H1 (cell line): Measurements from ENCODE around the gene ADGRF1. TPM values are rescaled to one million over a fixed set of nuclear protein-coding genes. Genes with fewer than 3 reads are reported as not detected.

Experiments used
- ATF3 ChIP-seq: IDR thresholded peaks from 2 replicates; pipeline ENCODE4 v1.6.1; 2011; ENCODE audit warnings: low read depth, mild to moderate bottlenecking, low read length; ENCODE audit not compliant: insufficient read depth
- BACH1 ChIP-seq: IDR thresholded peaks from 2 replicates; pipeline ENCODE4 v1.6.1; 2012; ENCODE audit warnings: low read length, improper control_type of control experiment
- CHD1 ChIP-seq: IDR thresholded peaks from 2 replicates; pipeline ENCODE4 v1.6.1; 2012; ENCODE audit warnings: low read depth, low read length, improper control_type of control experiment
- POLR2A ChIP-seq, 2 experiments: IDR thresholded peaks; 1 replicate in 1 of 2; 2 replicates in 1 of 2; pipeline ENCODE4 v1.6.1; 2011; ENCODE audit warnings: low read depth in 2 of 2, low read length in 2 of 2, mild to moderate bottlenecking in 2 of 2; ENCODE audit errors: control extremely low read depth in 1 of 2
- RAD21 ChIP-seq, 2 experiments: IDR thresholded peaks in 1 of 2; conservative IDR thresholded peaks in 1 of 2; 2 replicates each; pipeline ENCODE4 v1.6.1; 2011; ENCODE audit warnings: low read depth in 2 of 2, low read length in 2 of 2, improper control_type of control experiment in 1 of 2, inconsistent platforms in 1 of 2, mild to moderate bottlenecking in 1 of 2, moderate library complexity in 1 of 2
- SAP30 ChIP-seq: fragments of 300-600 bp; sonication (generic); IDR thresholded peaks from 2 replicates; pipeline ENCODE4 v1.7.1; 2012; ENCODE audit warnings: low read length, moderate library complexity, mild to moderate bottlenecking, inconsistent platforms; ENCODE audit not compliant: insufficient read depth, insufficient replicate concordance
- SRF ChIP-seq: IDR thresholded peaks from 2 replicates; pipeline ENCODE4 v1.6.1; 2011; ENCODE audit warnings: mild to moderate bottlenecking, low read depth, low read length, moderate library complexity
- polyA plus RNA-seq, 7 experiments: library from polyadenylated mRNA; depleted of rRNA in 3 of 7; stranded (reverse) in 5 of 7; unstranded in 2 of 7; fragments of >200 nt in 5 of 7; fragments of 200-250 nt in 2 of 7; gene quantifications; 1 replicate in 5 of 7; 2 replicates in 1 of 7; 4 replicates in 1 of 7; pipeline versions ENCODE4 v1.2.1 to v1.2.3, GENCODE V29; 2011 to 2013; ENCODE audit warnings: missing spikeins in 2 of 7, mixed read lengths in 2 of 7
- total RNA-seq: library from RNA; stranded (reverse); fragmentation: NEBNext Ultra II Directional; extraction: Animal tissue kit (Norgen Biotek cat#: 25700); gene quantifications from 2 replicates; pipeline ENCODE4 v1.2.1, GENCODE V29; 2021

ADGRF1 gene
- total and polyA plus RNA-seq, 2 of the 8 experiments (the other 6 are each of a cell fraction or from before 2014, with no cell fraction given) = not detected

- TF ChIP-seq ATF3 = no peak
- TF ChIP-seq SAP30 = no peak
- TF ChIP-seq BACH1 = no peak
- no peak for TF ChIP-seq POLR2A (IDR thresholded peaks at IDR 0.05; ENCODE audit: control extremely low read depth in 1 of 2, low read depth in 2 of 2, low read length in 2 of 2)
- TF ChIP-seq CHD1 = no peak
- TF ChIP-seq SRF = no peak
- TF ChIP-seq RAD21 (IDR thresholded peaks at IDR 0.05 in 1 of 2, conservative IDR thresholded peaks at IDR 0.05 in 1 of 2; ENCODE audit: low read depth in 2 of 2, low read length in 2 of 2) = no peak
- TF ChIP-seq, all 59 proteins: peak for 0
Measured at GRCh38 chr6:46967826-46968349, 74.2 kb downstream of the ADGRF1 start (continued).
